Breast epithelium (tissue), 4 donors: ENCODE data around the gene PON3. TPM values are rescaled to one million over a fixed set of nuclear protein-coding genes. Genes with fewer than 3 reads are reported as not detected.

Experiments used
- DNase-seq, 2 donors: peaks; one replicate each; pipeline ENCODE4 v3.0.0-alpha.2; 2019; ENCODE audit warnings: low spot score in 2 of 2
- H3K27ac ChIP-seq, 2 donors: fragments of 200-600 bp; sonication (generic) in 1 of 2; one replicate each; pipeline ENCODE4 v1.5.1; 2016 to 2019; ENCODE audit warnings: mild to moderate bottlenecking in 1 of 2
- H3K27me3 ChIP-seq, 2 donors: fragments of 200-600 bp; sonication (generic) in 1 of 2; one replicate each; pipeline versions ENCODE4 v1.5.1 to v1.6.0; 2017 to 2019; ENCODE audit warnings: control low read depth in 1 of 2, mild to moderate bottlenecking in 1 of 2
- H3K36me3 ChIP-seq: fragments of 200-600 bp; one replicate; pipeline ENCODE4 v1.5.1; 2019
- H3K4me1 ChIP-seq, 2 donors: fragments of 200-600 bp; sonication (generic); one replicate each; pipeline ENCODE4 v1.5.1; 2016 to 2019; ENCODE audit warnings: control low read depth in 1 of 2
- H3K4me3 ChIP-seq, 3 donors: fragments of 200-600 bp; sonication (generic); 1 replicate in 2 of 3; 2 replicates in 1 of 3; pipeline ENCODE4 v1.5.1; 2016 to 2019; ENCODE audit warnings: mild to moderate bottlenecking in 3 of 3, moderate library complexity in 2 of 3
- H3K9me3 ChIP-seq, 2 donors: fragments of 200-600 bp; sonication (generic) in 1 of 2; one replicate each; pipeline ENCODE4 v1.5.1; 2016 to 2019; ENCODE audit warnings: control low read depth in 1 of 2
- CTCF ChIP-seq, 3 donors: fragments of 450-650 bp; IDR thresholded peaks; one replicate each; pipeline ENCODE4 v1.5.1; 2016 to 2017; ENCODE audit warnings: antibody characterized with exemption in 3 of 3, mild to moderate bottlenecking in 3 of 3, moderate library complexity in 3 of 3
- POLR2A ChIP-seq: fragments of 450-650 bp; IDR thresholded peaks from one replicate; pipeline ENCODE4 v1.6.1; 2016; ENCODE audit warnings: antibody characterized with exemption, mild to moderate bottlenecking, moderate library complexity
- POLR2AphosphoS5 ChIP-seq, 3 donors: sonication (generic); formaldehyde crosslinking; IDR thresholded peaks; one replicate each; pipeline ENCODE4 v1.6.1; 2017; ENCODE audit warnings: antibody characterized with exemption in 3 of 3
- intact Hi-C: fragments of 100-400 bp; cut with DNase I; formaldehyde crosslinking; loops from one replicate; pipeline ENCODE4 v1.15.1; 2023; ENCODE audit warnings: low total_unique reads
- total RNA-seq, 3 donors: library from RNA; depleted of rRNA; stranded (reverse); fragments of >200 nt; gene quantifications; one replicate each; pipeline ENCODE4 v1.1.0, GENCODE V29; 2016

Gene PON3
- total RNA-seq, 3 donors from 2014 or later = 5.9 to 26.9 (median 8.5) TPM

DNA sequence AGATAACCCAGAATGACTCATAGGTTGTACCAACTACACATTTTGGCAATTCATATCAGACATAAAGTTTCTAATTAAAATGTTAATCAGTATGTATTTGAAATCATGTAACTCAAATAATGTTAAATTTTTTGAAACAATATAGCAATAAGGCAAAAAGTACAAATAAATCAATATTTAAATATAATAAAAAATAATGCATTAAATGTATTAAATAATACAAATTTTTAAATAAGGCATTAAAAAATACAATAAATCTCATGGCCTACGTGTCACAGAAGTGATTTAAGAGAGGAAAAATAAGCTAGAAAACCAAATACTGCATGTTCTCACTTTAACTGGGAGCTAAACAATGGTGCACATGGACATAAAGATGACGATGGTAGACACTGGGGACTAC lies 29.5 kb upstream of the PON3 start:
- no peaks in the 10 kb centered on the region for H3K27me3 ChIP-seq
- no peak overlapping the region for H3K27ac ChIP-seq
- DNase-seq = no peak
- TF ChIP-seq CTCF (IDR thresholded peaks at IDR 0.05) = no peak
- no peak for TF ChIP-seq POLR2AphosphoS5 (IDR thresholded peaks at IDR 0.05)
- no peak for TF ChIP-seq POLR2A
- no peaks in the 10 kb centered on the region for H3K9me3 ChIP-seq
- intact Hi-C loops = no loop called here
- no peaks in the 10 kb centered on the region for H3K36me3 ChIP-seq
- H3K4me1 ChIP-seq = no peaks in the 10 kb centered on the region
- H3K4me3 ChIP-seq = no peak overlapping the region

GRCh38 chr7:95424716-95425115 lies 28.5 kb upstream of the PON3 start:
- intact Hi-C loops = no loop called here
- TF ChIP-seq POLR2A (no peak), POLR2AphosphoS5 (IDR thresholded peaks at IDR 0.05) (no peak), CTCF (IDR thresholded peaks at IDR 0.05) (no peak)
- no peak for DNase-seq
- H3K27me3 ChIP-seq = no peaks in the 10 kb centered on the region
- H3K36me3 ChIP-seq = no peaks in the 10 kb centered on the region
- no peak overlapping the region for H3K27ac ChIP-seq
- no peaks in the 10 kb centered on the region for H3K4me1 ChIP-seq
- no peaks in the 10 kb centered on the region for H3K9me3 ChIP-seq
- no peak overlapping the region for H3K4me3 ChIP-seq

- Histone ChIP-seq H3K9me3 (no peaks in the 10 kb centered on the region), H3K36me3 (no peaks in the 10 kb centered on the region), H3K4me1 (no peaks in the 10 kb centered on the region), H3K27ac (peak overlapping the region in 1 of 2 donors; percentile 40), H3K27me3 (no peaks in the 10 kb centered on the region), H3K4me3 (no peak overlapping the region)
- intact Hi-C loops = no loop called here
- TF ChIP-seq CTCF (IDR thresholded peaks at IDR 0.05) (no peak), POLR2AphosphoS5 (IDR thresholded peaks at IDR 0.05) (no peak), POLR2A (no peak)
- no peak for DNase-seq
Measured at GRCh38 chr7:95421847-95422444, 25.8 kb upstream of the PON3 start.

GRCh38 chr7:95421000-95421846 lies 25.0 kb upstream of the PON3 start:
- no peak overlapping the region for H3K4me3 ChIP-seq
- no peaks in the 10 kb centered on the region for H3K9me3 ChIP-seq
- intact Hi-C loops = no loop called here
- no peaks in the 10 kb centered on the region for H3K36me3 ChIP-seq
- no peaks in the 10 kb centered on the region for H3K27me3 ChIP-seq
- DNase-seq = no peak
- TF ChIP-seq CTCF (IDR thresholded peaks at IDR 0.05) = no peak
- no peak for TF ChIP-seq POLR2AphosphoS5 (IDR thresholded peaks at IDR 0.05)
- no peak for TF ChIP-seq POLR2A
- H3K27ac ChIP-seq = peak overlapping the region in 1 of 2 donors; percentile 40
- no peaks in the 10 kb centered on the region for H3K4me1 ChIP-seq

DNA sequence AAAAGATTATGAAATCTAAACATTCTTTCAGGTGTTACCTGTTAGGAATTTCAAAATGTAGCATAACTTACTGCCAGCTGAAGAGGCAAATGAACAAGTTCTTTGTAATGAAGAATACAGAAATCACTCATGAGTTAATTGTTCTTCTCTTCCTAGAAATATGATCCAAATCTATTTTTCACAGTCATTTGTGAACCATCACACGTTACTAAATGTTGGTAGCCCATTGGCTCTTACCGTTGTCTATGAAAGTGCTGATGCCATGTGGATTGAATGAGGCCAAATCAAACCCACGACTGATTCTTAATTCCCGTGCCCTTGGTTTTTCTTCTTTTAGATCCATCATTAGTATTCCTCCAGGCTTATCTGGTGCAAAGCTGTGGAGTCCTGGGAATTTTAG lies 15.9 kb upstream of the PON3 start:
- H3K4me1 ChIP-seq = no peaks in the 10 kb centered on the region
- H3K4me3 ChIP-seq = no peak overlapping the region
- no peaks in the 10 kb centered on the region for H3K27me3 ChIP-seq
- TF ChIP-seq CTCF (IDR thresholded peaks at IDR 0.05) (no peak), POLR2AphosphoS5 (IDR thresholded peaks at IDR 0.05) (no peak), POLR2A (no peak)
- no peaks in the 10 kb centered on the region for H3K36me3 ChIP-seq
- H3K9me3 ChIP-seq = no peaks in the 10 kb centered on the region
- intact Hi-C loops = no loop called here
- H3K27ac ChIP-seq = no peak overlapping the region
- no peak for DNase-seq
